ENCODE results near the gene REEP3.

DNA sequence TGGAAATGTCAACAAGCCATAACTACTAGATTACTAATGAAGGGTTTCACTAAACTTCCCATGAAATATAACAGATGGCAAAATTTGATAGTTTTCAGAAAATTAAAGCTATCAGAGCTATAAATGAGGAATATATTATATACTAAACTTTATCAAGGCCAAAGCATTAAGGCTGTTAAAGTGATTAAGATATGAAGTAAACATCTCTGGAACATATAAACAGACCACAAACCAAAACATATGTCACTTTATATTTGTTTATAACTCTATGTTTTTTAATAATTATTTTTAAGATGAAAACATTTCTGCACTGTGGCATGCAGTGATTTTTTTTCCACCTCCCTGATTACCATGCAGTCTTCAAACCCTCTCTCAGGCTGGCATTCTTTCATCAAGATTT, 120.2 kb downstream of the REEP3 start:
- TF ChIP-seq, protein P1, sequence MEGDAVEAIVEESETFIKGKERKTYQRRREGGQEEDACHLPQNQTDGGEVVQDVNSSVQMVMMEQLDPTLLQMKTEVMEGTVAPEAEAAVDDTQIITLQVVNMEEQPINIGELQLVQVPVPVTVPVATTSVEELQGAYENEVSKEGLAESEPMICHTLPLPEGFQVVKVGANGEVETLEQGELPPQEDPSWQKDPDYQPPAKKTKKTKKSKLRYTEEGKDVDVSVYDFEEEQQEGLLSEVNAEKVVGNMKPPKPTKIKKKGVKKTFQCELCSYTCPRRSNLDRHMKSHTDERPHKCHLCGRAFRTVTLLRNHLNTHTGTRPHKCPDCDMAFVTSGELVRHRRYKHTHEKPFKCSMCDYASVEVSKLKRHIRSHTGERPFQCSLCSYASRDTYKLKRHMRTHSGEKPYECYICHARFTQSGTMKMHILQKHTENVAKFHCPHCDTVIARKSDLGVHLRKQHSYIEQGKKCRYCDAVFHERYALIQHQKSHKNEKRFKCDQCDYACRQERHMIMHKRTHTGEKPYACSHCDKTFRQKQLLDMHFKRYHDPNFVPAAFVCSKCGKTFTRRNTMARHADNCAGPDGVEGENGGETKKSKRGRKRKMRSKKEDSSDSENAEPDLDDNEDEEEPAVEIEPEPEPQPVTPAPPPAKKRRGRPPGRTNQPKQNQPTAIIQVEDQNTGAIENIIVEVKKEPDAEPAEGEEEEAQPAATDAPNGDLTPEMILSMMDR (IDR thresholded peaks at IDR 0.05) = no peak
- TF ChIP-seq POLR2A (IDR thresholded peaks at IDR 0.05) = no peak
